ENCODE data around the gene UGT1A10.

Gene UGT1A10

GRCh38 chr2:233684640-233685039 lies 48.4 kb downstream of the UGT1A10 start:
- Histone ChIP-seq H3K9ac (ENCODE audit: low read length) (no peak overlapping the region), H3K27ac (ENCODE audit: low read depth, low read length) (no peak overlapping the region), H3K4me1 (ENCODE audit: control insufficient read depth, insufficient read depth, low read length) (no peaks in the 10 kb centered on the region), H3K27me3 (ENCODE audit: control insufficient read depth, insufficient read depth, low read length) (no peaks in the 10 kb centered on the region), H3K4me3 (ENCODE audit: low read length) (no peak overlapping the region), H3K36me3 (ENCODE audit: control insufficient read depth, insufficient read depth, low read length) (no peaks in the 10 kb centered on the region)

GRCh38 chr2:233686928-233687327 lies 50.7 kb downstream of the UGT1A10 start:
- H3K9ac ChIP-seq (ENCODE audit: low read length) = no peak overlapping the region
- H3K4me3 ChIP-seq (ENCODE audit: low read length) = no peak overlapping the region
- no peak overlapping the region for H3K27ac ChIP-seq (ENCODE audit: low read depth, low read length)
- H3K4me1 ChIP-seq (ENCODE audit: control insufficient read depth, insufficient read depth, low read length) = no peaks in the 10 kb centered on the region
- no peaks in the 10 kb centered on the region for H3K36me3 ChIP-seq (ENCODE audit: control insufficient read depth, insufficient read depth, low read length)
- no peaks in the 10 kb centered on the region for H3K27me3 ChIP-seq (ENCODE audit: control insufficient read depth, insufficient read depth, low read length)

GRCh38 chr2:233688341-233688740 lies 52.1 kb downstream of the UGT1A10 start:
- no peaks in the 10 kb centered on the region for H3K36me3 ChIP-seq (ENCODE audit: control insufficient read depth, insufficient read depth, low read length)
- no peaks in the 10 kb centered on the region for H3K27me3 ChIP-seq (ENCODE audit: control insufficient read depth, insufficient read depth, low read length)
- no peak overlapping the region for H3K4me3 ChIP-seq (ENCODE audit: low read length)
- no peaks in the 10 kb centered on the region for H3K4me1 ChIP-seq (ENCODE audit: control insufficient read depth, insufficient read depth, low read length)
- no peak overlapping the region for H3K27ac ChIP-seq (ENCODE audit: low read depth, low read length)
- H3K9ac ChIP-seq (ENCODE audit: low read length) = no peak overlapping the region

GRCh38 chr2:233689031-233689430 lies 52.8 kb downstream of the UGT1A10 start:
- Histone ChIP-seq H3K27me3 (ENCODE audit: control insufficient read depth, insufficient read depth, low read length) (no peaks in the 10 kb centered on the region), H3K36me3 (ENCODE audit: control insufficient read depth, insufficient read depth, low read length) (no peaks in the 10 kb centered on the region), H3K4me3 (ENCODE audit: low read length) (no peak overlapping the region), H3K4me1 (ENCODE audit: control insufficient read depth, insufficient read depth, low read length) (no peaks in the 10 kb centered on the region), H3K9ac (ENCODE audit: low read length) (no peak overlapping the region), H3K27ac (ENCODE audit: low read depth, low read length) (no peak overlapping the region)

GRCh38 chr2:233689501-233689900 lies 53.3 kb downstream of the UGT1A10 start:
- H3K27ac ChIP-seq (ENCODE audit: low read depth, low read length) = no peak overlapping the region

GRCh38 chr2:233690444-233690843 lies 54.2 kb downstream of the UGT1A10 start:
- no peak overlapping the region for H3K4me3 ChIP-seq (ENCODE audit: low read length)
- H3K9ac ChIP-seq (ENCODE audit: low read length) = no peak overlapping the region
- no peak overlapping the region for H3K27ac ChIP-seq (ENCODE audit: low read depth, low read length)
- no peaks in the 10 kb centered on the region for H3K27me3 ChIP-seq (ENCODE audit: control insufficient read depth, insufficient read depth, low read length)
- H3K36me3 ChIP-seq (ENCODE audit: control insufficient read depth, insufficient read depth, low read length) = no peaks in the 10 kb centered on the region
- H3K4me1 ChIP-seq (ENCODE audit: control insufficient read depth, insufficient read depth, low read length) = no peaks in the 10 kb centered on the region

More at GRCh38 chr2:233689501-233689900, 53.3 kb downstream of the UGT1A10 start:
- Histone ChIP-seq H3K9ac (ENCODE audit: low read length) (no peak overlapping the region), H3K36me3 (ENCODE audit: control insufficient read depth, insufficient read depth, low read length) (no peaks in the 10 kb centered on the region), H3K27me3 (ENCODE audit: control insufficient read depth, insufficient read depth, low read length) (no peaks in the 10 kb centered on the region), H3K4me1 (ENCODE audit: control insufficient read depth, insufficient read depth, low read length) (no peaks in the 10 kb centered on the region), H3K4me3 (ENCODE audit: low read length) (no peak overlapping the region)

- no peaks in the 10 kb centered on the region for H3K27me3 ChIP-seq (ENCODE audit: control insufficient read depth, insufficient read depth, low read length)
- H3K9ac ChIP-seq (ENCODE audit: low read length) = no peak overlapping the region
- no peaks in the 10 kb centered on the region for H3K4me1 ChIP-seq (ENCODE audit: control insufficient read depth, insufficient read depth, low read length)
- no peak overlapping the region for H3K4me3 ChIP-seq (ENCODE audit: low read length)
- H3K36me3 ChIP-seq (ENCODE audit: control insufficient read depth, insufficient read depth, low read length) = no peaks in the 10 kb centered on the region
- no peak overlapping the region for H3K27ac ChIP-seq (ENCODE audit: low read depth, low read length)
These were observed 55.5 kb downstream of the UGT1A10 start for GRCh38 chr2:233691443-233692433.

GRCh38 chr2:233692648-233693047 lies 56.4 kb downstream of the UGT1A10 start, which contains the start of gene UGT1A6:
UGT1A6 (plus strand) TSS chr2:233692890; CDS start chr2:233693005, 115 bp downstream.
- Histone ChIP-seq H3K27me3 (ENCODE audit: control insufficient read depth, insufficient read depth, low read length) (no peaks in the 10 kb centered on the region), H3K9ac (ENCODE audit: low read length) (no peak within 1 kb of the TSS), H3K27ac (ENCODE audit: low read depth, low read length) (no peak within 1 kb of the TSS), H3K36me3 (ENCODE audit: control insufficient read depth, insufficient read depth, low read length) (no peaks in the 10 kb centered on the region), H3K4me3 (ENCODE audit: low read length) (no peak within 1 kb of the TSS), H3K4me1 (ENCODE audit: control insufficient read depth, insufficient read depth, low read length) (no peaks in the 10 kb centered on the region)

GRCh38 chr2:233693963-233694362 lies 57.7 kb downstream of the UGT1A10 start:
- Histone ChIP-seq H3K4me1 (ENCODE audit: control insufficient read depth, insufficient read depth, low read length) (no peaks in the 10 kb centered on the region), H3K27me3 (ENCODE audit: control insufficient read depth, insufficient read depth, low read length) (no peaks in the 10 kb centered on the region), H3K36me3 (ENCODE audit: control insufficient read depth, insufficient read depth, low read length) (no peaks in the 10 kb centered on the region), H3K27ac (ENCODE audit: low read depth, low read length) (no peak overlapping the region), H3K4me3 (ENCODE audit: low read length) (no peak overlapping the region), H3K9ac (ENCODE audit: low read length) (no peak overlapping the region)

- no peak overlapping the region for H3K4me3 ChIP-seq (ENCODE audit: low read length)
- no peak overlapping the region for H3K9ac ChIP-seq (ENCODE audit: low read length)
- H3K27me3 ChIP-seq (ENCODE audit: control insufficient read depth, insufficient read depth, low read length) = no peaks in the 10 kb centered on the region
- no peaks in the 10 kb centered on the region for H3K4me1 ChIP-seq (ENCODE audit: control insufficient read depth, insufficient read depth, low read length)
- no peak overlapping the region for H3K27ac ChIP-seq (ENCODE audit: low read depth, low read length)
- no peaks in the 10 kb centered on the region for H3K36me3 ChIP-seq (ENCODE audit: control insufficient read depth, insufficient read depth, low read length)
These were observed 62.5 kb downstream of the UGT1A10 start for GRCh38 chr2:233698740-233699139.

GRCh38 chr2:233699424-233700027 lies 63.3 kb downstream of the UGT1A10 start:
- Histone ChIP-seq H3K27me3 (ENCODE audit: control insufficient read depth, insufficient read depth, low read length) (no peaks in the 10 kb centered on the region), H3K4me1 (ENCODE audit: control insufficient read depth, insufficient read depth, low read length) (no peaks in the 10 kb centered on the region), H3K9ac (ENCODE audit: low read length) (no peak overlapping the region), H3K27ac (ENCODE audit: low read depth, low read length) (no peak overlapping the region), H3K36me3 (ENCODE audit: control insufficient read depth, insufficient read depth, low read length) (no peaks in the 10 kb centered on the region), H3K4me3 (ENCODE audit: low read length) (no peak overlapping the region)

GRCh38 chr2:233700028-233700635 lies 63.9 kb downstream of the UGT1A10 start:
- Histone ChIP-seq H3K27me3 (ENCODE audit: control insufficient read depth, insufficient read depth, low read length) (no peaks in the 10 kb centered on the region), H3K36me3 (ENCODE audit: control insufficient read depth, insufficient read depth, low read length) (no peaks in the 10 kb centered on the region), H3K4me3 (ENCODE audit: low read length) (no peak overlapping the region), H3K27ac (ENCODE audit: low read depth, low read length) (no peak overlapping the region), H3K9ac (ENCODE audit: low read length) (no peak overlapping the region), H3K4me1 (ENCODE audit: control insufficient read depth, insufficient read depth, low read length) (no peaks in the 10 kb centered on the region)
